Pancreas (tissue), 10 donors: Measurements from ENCODE around the gene CACNA2D2. TPM values are rescaled to one million over a fixed set of nuclear protein-coding genes. Genes with fewer than 3 reads are reported as not detected.

ENCODE experiments used
- ATAC-seq, 4 donors: fragments of 200-7000 bp; cut with Tn5 transposase; one replicate each; pipeline versions ENCODE4 v1.8.0 to v1.9.1; 2020; ENCODE audit warnings: mild to moderate bottlenecking in 4 of 4, moderate library complexity in 4 of 4
- DNase-seq, 6 donors: peaks; one replicate each; pipeline ENCODE4 v3.0.0-alpha.2; 2020
- FAIRE-seq: peaks from 2 replicates; lab custom pipeline; 2012; peaks lifted over from hg19 to GRCh38; lab: Jason Lieb, UNC
- H3K27ac ChIP-seq, 4 donors: fragments of 200-600 bp; sonication (generic); 1 replicate in 3 of 4; 2 replicates in 1 of 4; pipeline versions ENCODE4 v1.5.0 to v1.8.0; 2020
- H3K27me3 ChIP-seq, 4 donors: fragments of 200-600 bp; one replicate each; pipeline ENCODE4 v1.8.0; 2021
- H3K36me3 ChIP-seq, 3 donors: fragments of 200-600 bp; sonication (generic) in 1 of 3; one replicate each; pipeline versions ENCODE4 v1.5.0 to v1.8.0; 2020 to 2021
- H3K4me1 ChIP-seq, 3 donors: fragments of 200-600 bp; one replicate each; pipeline ENCODE4 v1.8.0; 2021
- H3K4me3 ChIP-seq, 4 donors: fragments of 200-600 bp; sonication (generic) in 2 of 4; one replicate each; pipeline versions ENCODE4 v1.5.0 to v1.8.0; 2020 to 2021
- H3K9me3 ChIP-seq, 4 donors: fragments of 200-600 bp; one replicate each; pipeline ENCODE4 v1.8.0; 2021
- CTCF ChIP-seq, 4 donors: fragments of 200-600 bp; sonication (generic) in 3 of 4; IDR thresholded peaks; one replicate each; pipeline versions ENCODE4 v1.5.0 to v1.8.0; 2021; ENCODE audit warnings: antibody characterized with exemption in 4 of 4
- WGBS, 2 donors: extraction: QIAGEN DNeasy Blood & Tissue Kit; methylation state at CpG; one replicate each; pipeline ENCODE4 v1.1.7; 2013; 5-methylcytosine and 5-hydroxymethylcytosine counted together
- intact Hi-C, 3 donors: fragments of 100-400 bp; cut with DNase I; formaldehyde crosslinking; loops; one replicate each; pipeline versions ENCODE4 v1.11.1 to v1.14.2; 2022
- polyA plus RNA-seq, 2 donors: library from polyadenylated mRNA; stranded (reverse); fragments of 200-250 nt; gene quantifications; one replicate each; pipeline ENCODE4 v1.2.3, GENCODE V29; 2013
- total RNA-seq, 6 donors: library from RNA; stranded (reverse); fragmentation: NEBNext Ultra II Directional in 4 of 6; extraction: Animal tissue kit (Norgen Biotek cat#: 25700) in 4 of 6; gene quantifications; one replicate each; pipeline versions ENCODE4 v1.2.1 to v1.2.4, GENCODE V29; 2021 to 2023
- donor health status: healthy with polysubstance abuse.
- donor health status: DM: no; HTN: no; CAD: no; lungs with moderate emphysema.
- donor health status: DM: no; HTN: no; CAD: no.
- donor health status: control.
- donor health status: control.
- donor health status: Bipolar disorder and iron deficiency.
- donor health status: DM: yes; HTN: yes; CAD: no.
- donor health status: DM: no; HTN: no; CAD: no.
- donor health status: DM: no; HTN: no; CAD: no.
- donor health status: DM: yes; HTN: yes; CAD: no.

Gene CACNA2D2
- total and polyA plus RNA-seq, 8 donors = 1.1 to 19.5 (median 3.3) TPM

GRCh38 chr3:50425911-50426310 is 77.5 kb downstream of the CACNA2D2 start:
- Histone ChIP-seq H3K27me3 (no peaks in the 10 kb centered on the region), H3K36me3 (no peaks in the 10 kb centered on the region), H3K9me3 (no peaks in the 10 kb centered on the region), H3K27ac (no peak overlapping the region), H3K4me1 (no peaks in the 10 kb centered on the region), H3K4me3 (no peak overlapping the region)
- intact Hi-C loops = no loop called here
- FAIRE-seq = no peak
- TF ChIP-seq CTCF (IDR thresholded peaks at IDR 0.05) = no peak
- DNase-seq = no peak
- ATAC-seq = no peak
- WGBS, 2 donors = 52 to 58% methylated on average over 5 of the region's 5 CpGs

GRCh38 chr3:50423543-50423942 is 79.9 kb downstream of the CACNA2D2 start:
- intact Hi-C loops = no loop called here
- DNase-seq = peak in 1 of 6 donors; percentile 11
- H3K27ac ChIP-seq = no peak overlapping the region

GRCh38 chr3:50422153-50422552 is 81.3 kb downstream of the CACNA2D2 start:
- intact Hi-C loops = no loop called here
- H3K4me3 ChIP-seq = no peak overlapping the region
- H3K36me3 ChIP-seq = no peaks in the 10 kb centered on the region
- no peak overlapping the region for H3K27ac ChIP-seq
- no peaks in the 10 kb centered on the region for H3K27me3 ChIP-seq
- no peak for TF ChIP-seq CTCF (IDR thresholded peaks at IDR 0.05)
- H3K4me1 ChIP-seq = no peaks in the 10 kb centered on the region
- H3K9me3 ChIP-seq = no peaks in the 10 kb centered on the region
- DNase-seq = no peak
- WGBS, 2 donors = 73 to 80% methylated on average over 1 of the region's 1 CpG
- no peak for FAIRE-seq
- ATAC-seq = no peak

More at GRCh38 chr3:50423543-50423942, 79.9 kb downstream of the CACNA2D2 start:
- TF ChIP-seq CTCF (IDR thresholded peaks at IDR 0.05) = no peak
- 52 to 63% methylated on average over 7 of the region's 7 CpGs for WGBS, 2 donors
- Histone ChIP-seq H3K36me3 (no peaks in the 10 kb centered on the region), H3K4me3 (no peak overlapping the region), H3K27me3 (no peaks in the 10 kb centered on the region), H3K9me3 (no peaks in the 10 kb centered on the region), H3K4me1 (no peaks in the 10 kb centered on the region)
- ATAC-seq (peak in 3 of 4 donors; percentile 38 to 82 (median 62)), FAIRE-seq (no peak)

GRCh38 chr3:50419595-50420370 is 83.7 kb downstream of the CACNA2D2 start:
- TF ChIP-seq CTCF (IDR thresholded peaks at IDR 0.05) = no peak
- no peaks in the 10 kb centered on the region for H3K36me3 ChIP-seq
- DNase-seq (no peak), FAIRE-seq (no peak), ATAC-seq (no peak)
- no peaks in the 10 kb centered on the region for H3K4me1 ChIP-seq
- H3K27me3 ChIP-seq = no peaks in the 10 kb centered on the region
- intact Hi-C loops = no loop called here
- WGBS, 2 donors = 84 to 85% methylated on average over 18 of the region's 18 CpGs
- H3K27ac ChIP-seq = no peak overlapping the region
- H3K9me3 ChIP-seq = no peaks in the 10 kb centered on the region
- no peak overlapping the region for H3K4me3 ChIP-seq

GRCh38 chr3:50418850-50419249 is 84.6 kb downstream of the CACNA2D2 start:
- 81 to 92% methylated on average over 4 of the region's 4 CpGs for WGBS, 2 donors
- no peak for TF ChIP-seq CTCF (IDR thresholded peaks at IDR 0.05)
- Histone ChIP-seq H3K9me3 (no peaks in the 10 kb centered on the region), H3K4me1 (no peaks in the 10 kb centered on the region), H3K4me3 (no peak overlapping the region), H3K27me3 (no peaks in the 10 kb centered on the region), H3K36me3 (no peaks in the 10 kb centered on the region), H3K27ac (no peak overlapping the region)
- ATAC-seq (no peak), FAIRE-seq (no peak), DNase-seq (no peak)
- intact Hi-C loops = no loop called here
